GM10266 (cell line): ENCODE data around the gene FRA10AC1.

Source experiments
- DNase-seq: peaks from one replicate; pipeline ENCODE4 v3.0.0; 2012; ENCODE audit errors: extremely low spot score
- TF ChIP-seq, protein P1 (sequence below): IDR thresholded peaks from 2 replicates; pipeline ENCODE4 v1.5.1; 2012; ENCODE audit warnings: mild to moderate bottlenecking, low read depth; ENCODE audit not compliant: control insufficient read depth, insufficient read depth; ENCODE audit errors: missing control alignments

FRA10AC1 gene

DNA sequence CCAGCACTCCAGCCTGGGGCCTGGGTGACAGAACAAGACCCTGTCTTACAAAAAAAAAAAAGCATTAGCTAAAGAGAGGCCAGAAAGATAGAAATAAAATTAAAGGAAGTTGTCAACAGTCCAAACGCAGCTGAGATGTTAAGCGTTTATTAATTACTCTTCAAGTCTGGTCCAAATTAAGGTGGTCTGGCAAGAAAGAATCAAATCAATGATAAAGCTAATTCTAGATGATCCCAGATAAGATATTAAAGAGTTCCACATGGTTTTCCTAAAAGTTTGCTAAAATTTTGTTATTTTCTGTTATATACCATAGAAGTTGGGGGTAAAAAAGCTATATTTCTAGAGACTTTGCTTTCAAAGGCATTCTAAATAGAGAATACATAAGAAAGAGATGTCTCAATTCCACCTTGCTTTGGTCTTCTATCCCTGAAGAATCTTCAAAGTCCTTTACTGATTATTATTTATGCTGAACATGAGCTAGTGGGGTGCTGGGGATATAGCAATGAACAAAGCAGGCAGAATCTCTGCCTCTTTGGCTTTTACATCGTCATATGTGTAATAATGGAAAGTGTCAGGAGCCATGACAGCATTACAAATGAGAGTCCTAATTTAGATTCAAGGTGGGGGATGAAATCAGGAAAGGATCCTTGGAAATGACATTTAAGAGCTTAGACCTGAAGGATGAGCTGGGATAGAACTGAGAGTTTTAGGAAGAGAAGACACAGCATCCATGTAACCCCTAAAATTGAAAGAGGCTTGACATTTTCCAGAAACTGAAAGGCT lies 23.4 kb downstream of the FRA10AC1 start:
- DNase-seq, result no peak
- TF ChIP-seq, protein P1, sequence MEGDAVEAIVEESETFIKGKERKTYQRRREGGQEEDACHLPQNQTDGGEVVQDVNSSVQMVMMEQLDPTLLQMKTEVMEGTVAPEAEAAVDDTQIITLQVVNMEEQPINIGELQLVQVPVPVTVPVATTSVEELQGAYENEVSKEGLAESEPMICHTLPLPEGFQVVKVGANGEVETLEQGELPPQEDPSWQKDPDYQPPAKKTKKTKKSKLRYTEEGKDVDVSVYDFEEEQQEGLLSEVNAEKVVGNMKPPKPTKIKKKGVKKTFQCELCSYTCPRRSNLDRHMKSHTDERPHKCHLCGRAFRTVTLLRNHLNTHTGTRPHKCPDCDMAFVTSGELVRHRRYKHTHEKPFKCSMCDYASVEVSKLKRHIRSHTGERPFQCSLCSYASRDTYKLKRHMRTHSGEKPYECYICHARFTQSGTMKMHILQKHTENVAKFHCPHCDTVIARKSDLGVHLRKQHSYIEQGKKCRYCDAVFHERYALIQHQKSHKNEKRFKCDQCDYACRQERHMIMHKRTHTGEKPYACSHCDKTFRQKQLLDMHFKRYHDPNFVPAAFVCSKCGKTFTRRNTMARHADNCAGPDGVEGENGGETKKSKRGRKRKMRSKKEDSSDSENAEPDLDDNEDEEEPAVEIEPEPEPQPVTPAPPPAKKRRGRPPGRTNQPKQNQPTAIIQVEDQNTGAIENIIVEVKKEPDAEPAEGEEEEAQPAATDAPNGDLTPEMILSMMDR, result no peak

GRCh38 chr10:93678386-93678785 lies 24.0 kb downstream of the FRA10AC1 start:
- TF ChIP-seq, protein P1, result no peak
- DNase-seq, result no peak

DNA sequence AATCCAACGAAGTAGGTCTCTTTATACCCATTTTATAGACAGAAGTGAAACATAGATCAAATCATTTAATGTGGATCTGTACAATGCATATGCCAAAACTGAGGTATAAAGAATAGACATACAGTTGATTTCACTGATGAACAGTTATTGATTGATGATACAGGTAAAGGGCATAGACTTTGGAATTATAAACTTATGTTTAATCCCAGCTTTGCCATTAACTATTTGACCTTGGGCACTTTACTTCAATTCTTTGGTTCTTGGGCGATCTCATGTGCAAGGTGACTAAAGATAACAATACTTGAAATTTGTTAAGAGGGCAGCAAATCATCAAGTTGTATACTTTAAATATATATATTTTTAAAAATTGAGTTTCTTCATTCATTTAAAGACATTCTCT lies 28.6 kb downstream of the FRA10AC1 start:
- TF ChIP-seq, protein P1, result no peak
- no peak for DNase-seq

DNA sequence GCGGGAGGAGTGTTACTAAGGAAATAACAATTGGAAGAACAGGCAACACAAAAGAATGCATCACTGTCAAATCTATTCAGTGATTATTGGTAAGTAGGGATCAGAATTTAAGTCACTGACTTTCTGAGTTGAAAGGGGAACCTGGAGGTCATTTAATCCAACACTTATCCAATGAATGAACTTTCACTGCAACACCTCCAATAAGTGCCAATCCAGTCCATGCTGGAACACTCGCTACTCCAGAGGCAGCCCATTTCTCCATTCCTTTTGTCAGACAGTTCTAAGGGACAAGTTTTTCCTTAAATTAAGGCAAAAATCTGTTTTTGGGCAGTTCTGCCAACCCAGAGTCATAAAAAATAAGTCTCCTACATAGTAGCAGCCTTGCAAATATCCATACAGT lies 29.5 kb downstream of the FRA10AC1 start:
- TF ChIP-seq, protein P1, result no peak
- no peak for DNase-seq

GRCh38 chr10:93672022-93672678 lies 30.2 kb downstream of the FRA10AC1 start:
- no peak for DNase-seq
- TF ChIP-seq, protein P1, result no peak

DNA sequence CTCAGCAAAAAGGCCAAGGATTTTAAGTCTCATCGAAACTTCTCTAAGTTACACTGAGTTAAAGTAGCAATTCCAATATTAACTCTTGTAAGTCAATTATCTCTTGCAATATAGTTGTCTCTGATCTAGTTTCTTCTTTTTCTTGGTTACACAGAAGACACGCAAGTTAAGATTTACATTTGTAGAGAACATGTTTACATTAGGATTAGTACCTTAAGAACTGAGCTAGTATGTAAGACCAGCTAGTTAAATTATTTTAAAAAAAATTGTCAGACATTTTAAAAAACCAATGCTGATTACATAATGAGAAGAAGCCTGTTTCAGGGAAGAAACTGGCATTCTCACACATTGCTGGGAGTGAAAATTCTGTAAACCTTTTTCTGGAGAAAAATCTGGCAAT lies 31.4 kb downstream of the FRA10AC1 start:
- no peak for DNase-seq
- TF ChIP-seq, protein P1, result no peak

GRCh38 chr10:93670372-93670771 lies 32.0 kb downstream of the FRA10AC1 start:
- TF ChIP-seq, protein P1, result no peak
- no peak for DNase-seq
